OCI-LY7 (cell line): ENCODE results near the gene RPH3AL. TPM values are rescaled to one million over a fixed set of nuclear protein-coding genes. Genes with fewer than 3 reads are reported as not detected.

Experiments used
- BruUV-seq: library from RNA; stranded (reverse); fragments of 400-500 nt; replicated peaks from 2 replicates; lab custom pipeline; 2021; lab: Mats Ljungman, UMichigan
- CTCF ChIA-PET: fragments of 300-600 bp; sonication (Branson Sonifier 250); formaldehyde crosslinking; loops from one replicate; lab custom pipeline; 2022; ENCODE audit warnings: antibody characterized with exemption; ENCODE audit not compliant: unreplicated experiment; lab: Charles Lee
- POLR2A ChIA-PET: fragments of 300-600 bp; sonication (Branson Sonifier 250); formaldehyde crosslinking; loops from one replicate; lab custom pipeline; 2022; ENCODE audit warnings: antibody characterized with exemption; lab: Charles Lee
- DNase-seq: peaks from one replicate; pipeline ENCODE4 v3.0.0-alpha.2; 2015; ENCODE audit warnings: low spot score
- H2AFZ ChIP-seq: fragments of 200-600 bp; sonication (generic), shearing (Covaris generic); 2 replicates; pipeline ENCODE4 v1.6.1; 2014; ENCODE audit warnings: mild to moderate bottlenecking, antibody characterized with exemption, low read length, moderate library complexity
- H3K27ac ChIP-seq: fragments of 200-600 bp; sonication (generic); 2 replicates; pipeline ENCODE4 v1.5.1; 2014; ENCODE audit warnings: mixed run types, low read depth, mild to moderate bottlenecking, moderate library complexity, low read length, inconsistent platforms; ENCODE audit not compliant: poor library complexity, severe bottlenecking
- H3K36me3 ChIP-seq: fragments of 200-600 bp; sonication (generic); 2 replicates; pipeline ENCODE4 v1.6.1; 2014; ENCODE audit warnings: mild to moderate bottlenecking, antibody characterized with exemption, low read length, moderate library complexity, mixed read lengths; ENCODE audit not compliant: insufficient read depth
- H3K4me1 ChIP-seq: fragments of 200-600 bp; sonication (generic); 2 replicates; pipeline ENCODE4 v1.5.1; 2014; ENCODE audit warnings: mild to moderate bottlenecking, low read length; ENCODE audit not compliant: insufficient read depth, poor library complexity, severe bottlenecking
- H3K4me2 ChIP-seq: fragments of 200-600 bp; sonication (generic); 2 replicates; pipeline ENCODE4 v1.6.1; 2014; ENCODE audit warnings: mild to moderate bottlenecking, low read length
- H3K4me3 ChIP-seq: fragments of 200-600 bp; sonication (generic); 2 replicates; pipeline ENCODE4 v1.5.1; 2014; ENCODE audit warnings: mild to moderate bottlenecking, low read depth, low read length; ENCODE audit not compliant: poor library complexity, severe bottlenecking
- H3K79me2 ChIP-seq: fragments of 200-600 bp; sonication (generic); 2 replicates; pipeline ENCODE4 v1.6.1; 2016; ENCODE audit warnings: low read depth, mild to moderate bottlenecking, low read length, moderate library complexity, mixed read lengths; ENCODE audit not compliant: insufficient read depth
- H3K9me2 ChIP-seq: fragments of 200-600 bp; sonication (generic); 2 replicates; pipeline ENCODE4 v1.6.1; 2016; ENCODE audit warnings: mild to moderate bottlenecking, low read length, mixed read lengths; ENCODE audit not compliant: insufficient read depth
- H3K9me3 ChIP-seq: fragments of 200-600 bp; sonication (generic); 2 replicates; pipeline ENCODE4 v1.6.1; 2014; ENCODE audit warnings: mild to moderate bottlenecking, mixed run types, low read length, mixed read lengths
- H4K20me1 ChIP-seq: fragments of 200-600 bp; sonication (generic); 2 replicates; pipeline ENCODE4 v1.6.1; 2014; ENCODE audit warnings: mild to moderate bottlenecking, antibody characterized with exemption, low read length, moderate library complexity, mixed read lengths; ENCODE audit not compliant: insufficient read depth
- EZH2phosphoT487 ChIP-seq: fragments of 200-600 bp; sonication (generic); IDR thresholded peaks from 2 replicates; pipeline ENCODE4 v1.6.1; 2018; ENCODE audit warnings: low read depth, borderline replicate concordance, mild to moderate bottlenecking, mixed run types, antibody characterized with exemption, low read length, moderate library complexity, mixed read lengths
- intact Hi-C: fragments of 100-400 bp; cut with micrococcal nuclease; formaldehyde crosslinking; loops from one replicate; pipeline ENCODE4 v1.10.0; 2022; ENCODE audit not compliant: unreplicated experiment
- total RNA-seq, 2 experiments: library from RNA; depleted of rRNA in 1 of 2; stranded (reverse); fragments of >200 nt in 1 of 2; shearing (Covaris generic) in 1 of 2; gene quantifications; 2 replicates each; pipeline ENCODE4 v1.2.3, GENCODE V29; 2014 to 2022
- TF ChIP-seq, protein P1 (sequence below): fragments of 200-600 bp; sonication (generic); conservative IDR thresholded peaks from 2 replicates; pipeline ENCODE4 v1.5.1; 2014; ENCODE audit warnings: mild to moderate bottlenecking, antibody characterized with exemption, low read length, moderate library complexity, mixed read lengths

Gene RPH3AL
- total RNA-seq, 2 experiments from 2014 or later, result 1.0 to 2.2 TPM

DNA sequence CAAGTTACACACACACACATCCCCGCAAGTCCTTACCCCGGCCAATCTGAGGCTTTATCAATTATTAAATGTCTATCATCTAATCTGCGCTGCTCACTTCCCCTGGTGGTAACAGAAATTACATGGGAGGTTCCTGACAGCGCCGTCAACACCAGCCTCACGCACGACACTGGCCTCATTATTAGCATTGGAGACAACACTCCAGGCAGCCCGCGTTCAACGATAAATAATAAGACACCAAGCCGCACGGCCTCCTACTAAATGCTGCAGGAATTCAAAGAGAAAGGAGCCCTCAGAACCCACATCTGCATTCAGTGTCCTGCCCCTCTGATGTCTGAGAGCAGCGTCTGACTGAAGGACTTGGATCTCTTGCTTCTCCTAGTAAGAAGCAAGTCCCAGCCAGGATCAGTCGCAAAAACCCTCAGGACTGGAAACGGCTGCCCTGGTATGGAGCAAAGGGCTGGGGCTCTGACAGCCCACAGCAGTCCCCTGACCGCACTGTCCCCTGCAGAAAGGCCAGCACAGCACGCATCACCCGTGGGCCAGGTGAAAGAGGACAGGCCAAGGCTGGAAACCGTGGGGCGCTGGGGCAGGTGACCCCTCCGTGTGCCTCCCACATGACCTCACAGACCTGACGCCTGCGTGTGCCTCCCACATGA, 7.6 kb upstream of the RPH3AL start:
- peaks cover 6% of the 10 kb centered on the region for H3K9me3 ChIP-seq
- no peaks in the 10 kb centered on the region for H3K79me2 ChIP-seq
- H3K4me3 ChIP-seq, result no peak overlapping the region
- no peak overlapping the region for H3K4me2 ChIP-seq
- ChIA-PET CTCF (no interaction called here), POLR2A (no interaction called here)
- no peak for TF ChIP-seq EZH2phosphoT487
- TF ChIP-seq, protein P1, sequence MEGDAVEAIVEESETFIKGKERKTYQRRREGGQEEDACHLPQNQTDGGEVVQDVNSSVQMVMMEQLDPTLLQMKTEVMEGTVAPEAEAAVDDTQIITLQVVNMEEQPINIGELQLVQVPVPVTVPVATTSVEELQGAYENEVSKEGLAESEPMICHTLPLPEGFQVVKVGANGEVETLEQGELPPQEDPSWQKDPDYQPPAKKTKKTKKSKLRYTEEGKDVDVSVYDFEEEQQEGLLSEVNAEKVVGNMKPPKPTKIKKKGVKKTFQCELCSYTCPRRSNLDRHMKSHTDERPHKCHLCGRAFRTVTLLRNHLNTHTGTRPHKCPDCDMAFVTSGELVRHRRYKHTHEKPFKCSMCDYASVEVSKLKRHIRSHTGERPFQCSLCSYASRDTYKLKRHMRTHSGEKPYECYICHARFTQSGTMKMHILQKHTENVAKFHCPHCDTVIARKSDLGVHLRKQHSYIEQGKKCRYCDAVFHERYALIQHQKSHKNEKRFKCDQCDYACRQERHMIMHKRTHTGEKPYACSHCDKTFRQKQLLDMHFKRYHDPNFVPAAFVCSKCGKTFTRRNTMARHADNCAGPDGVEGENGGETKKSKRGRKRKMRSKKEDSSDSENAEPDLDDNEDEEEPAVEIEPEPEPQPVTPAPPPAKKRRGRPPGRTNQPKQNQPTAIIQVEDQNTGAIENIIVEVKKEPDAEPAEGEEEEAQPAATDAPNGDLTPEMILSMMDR, result no peak
- BruUV-seq, result no TSS peak
- H3K36me3 ChIP-seq, result no peaks in the 10 kb centered on the region
- intact Hi-C loops, result no loop called here
- H2AFZ ChIP-seq, result no peak overlapping the region
- H4K20me1 ChIP-seq, result no peaks in the 10 kb centered on the region
- H3K4me1 ChIP-seq, result peaks cover 5% of the 10 kb centered on the region
- H3K27ac ChIP-seq, result no peak overlapping the region
- no peak for DNase-seq
- no peaks in the 10 kb centered on the region for H3K9me2 ChIP-seq

DNA sequence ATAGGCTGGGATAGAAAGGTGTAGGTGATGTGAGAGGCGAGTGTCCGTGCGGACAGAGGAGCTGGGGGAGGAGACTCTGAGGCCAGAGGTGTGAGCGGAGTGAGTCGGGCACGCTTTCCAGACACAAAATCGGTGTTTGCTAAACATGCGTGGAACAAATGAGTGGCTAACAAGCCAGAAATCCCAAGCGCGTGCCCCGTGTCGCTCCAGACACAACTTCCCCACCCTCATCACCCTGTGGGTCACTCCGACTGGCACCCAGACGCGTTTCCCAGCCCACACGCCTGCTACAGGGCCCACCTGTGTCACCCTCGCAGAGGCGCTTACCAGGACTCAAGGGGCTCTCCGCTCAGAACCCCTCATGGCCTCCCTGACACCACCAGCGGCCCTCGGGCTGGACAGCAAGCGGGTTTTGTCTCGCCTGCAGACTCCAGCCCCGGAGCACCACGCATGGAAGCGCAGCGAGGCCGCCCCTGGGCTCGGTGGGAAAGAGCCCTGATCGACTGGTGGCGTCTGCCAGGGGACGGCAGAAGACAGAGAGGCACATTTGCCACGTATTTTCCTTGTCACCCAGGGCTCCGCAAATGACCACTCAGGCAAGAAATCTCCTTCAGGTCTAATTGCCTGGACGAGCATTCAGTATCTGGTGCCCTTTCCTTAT, 6.0 kb upstream of the RPH3AL start:
- TF ChIP-seq EZH2phosphoT487, result no peak
- TF ChIP-seq, protein P1, result no peak
- Histone ChIP-seq H3K36me3 (no peaks in the 10 kb centered on the region), H3K4me2 (no peak overlapping the region), H3K4me1 (no peaks in the 10 kb centered on the region), H3K9me2 (no peaks in the 10 kb centered on the region), H4K20me1 (no peaks in the 10 kb centered on the region), H3K27ac (no peak overlapping the region), H3K79me2 (no peaks in the 10 kb centered on the region), H3K4me3 (no peak overlapping the region), H3K9me3 (peaks cover 11% of the 10 kb centered on the region), H2AFZ (no peak overlapping the region)
- POLR2A ChIA-PET, result no interaction called here
- CTCF ChIA-PET, result no interaction called here
- no TSS peak for BruUV-seq
- no peak for DNase-seq
- intact Hi-C loops, result no loop called here

DNA sequence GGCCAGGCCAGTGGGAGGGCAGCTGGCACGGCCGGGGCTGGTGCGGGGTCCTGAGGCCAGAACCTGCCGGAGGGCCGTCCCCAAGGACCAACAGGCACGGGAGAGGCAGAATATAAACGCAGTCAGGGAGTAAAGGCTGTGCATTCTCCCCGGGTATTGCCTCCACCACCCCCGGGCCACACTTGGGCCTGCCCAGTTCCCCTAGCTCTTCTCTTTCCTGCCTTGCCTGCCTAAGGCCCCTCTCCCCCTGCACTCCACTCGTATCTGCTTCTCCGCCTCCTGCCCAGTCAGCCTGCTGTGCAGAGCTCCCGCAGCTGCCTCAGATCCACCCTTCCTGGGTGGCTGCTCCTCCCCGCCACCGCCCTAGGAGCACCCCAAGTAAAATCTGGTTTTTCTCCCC, 5.0 kb upstream of the RPH3AL start:
- Histone ChIP-seq H4K20me1 (no peaks in the 10 kb centered on the region), H3K9me2 (no peaks in the 10 kb centered on the region), H3K79me2 (no peaks in the 10 kb centered on the region), H3K36me3 (no peaks in the 10 kb centered on the region), H2AFZ (no peak overlapping the region), H3K27ac (no peak overlapping the region), H3K4me2 (no peak overlapping the region), H3K4me1 (no peaks in the 10 kb centered on the region), H3K4me3 (no peak overlapping the region), H3K9me3 (peaks cover 11% of the 10 kb centered on the region)
- TF ChIP-seq, protein P1, result no peak
- no peak for TF ChIP-seq EZH2phosphoT487
- no TSS peak for BruUV-seq
- ChIA-PET CTCF (interaction anchor here (0.6 kb wide), 1 partner anchor 31 kb away, joined by 3 read pairs; no protein-coding TSS in a partner anchor), POLR2A (no interaction called here)
- no peak for DNase-seq
- intact Hi-C loops, result no loop called here
